Testis (tissue), 2 donors: ENCODE results near the gene ZBTB48.

ENCODE experiments used
- POLR2A ChIP-seq: fragments of 450-650 bp; IDR thresholded peaks from one replicate; pipeline ENCODE4 v1.6.1; 2017; ENCODE audit warnings: antibody characterized with exemption, mild to moderate bottlenecking, moderate library complexity
- TF ChIP-seq, protein P1 (sequence below), 3 experiments: fragments of 450-650 bp in 2 of 3; fragments of 200-600 bp in 1 of 3; sonication (generic) in 1 of 3; IDR thresholded peaks; one replicate each; pipeline ENCODE4 v1.5.1; 2016 to 2019; ENCODE audit warnings: antibody characterized with exemption in 3 of 3, mild to moderate bottlenecking in 2 of 3, moderate library complexity in 1 of 3

DNA sequence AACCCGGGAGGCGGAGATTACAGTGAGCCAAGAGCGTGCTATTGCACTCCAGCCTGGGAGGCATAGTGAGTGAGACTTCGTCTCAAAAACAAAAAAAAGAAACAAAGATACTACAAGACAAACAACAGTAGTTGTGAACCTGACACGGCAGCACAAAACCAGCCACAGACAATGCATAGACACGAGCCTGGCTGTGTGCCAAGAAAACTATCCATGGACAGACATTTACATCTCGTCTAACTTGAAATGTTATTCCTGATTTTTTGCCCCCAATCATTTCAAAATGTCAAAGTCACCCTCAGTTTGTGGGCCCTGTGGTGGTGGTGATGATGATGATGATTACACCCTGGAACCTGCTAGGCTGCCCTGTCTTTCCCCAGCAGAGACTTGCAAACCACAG is 16.6 kb downstream of the ZBTB48 start:
- TF ChIP-seq, protein P1, sequence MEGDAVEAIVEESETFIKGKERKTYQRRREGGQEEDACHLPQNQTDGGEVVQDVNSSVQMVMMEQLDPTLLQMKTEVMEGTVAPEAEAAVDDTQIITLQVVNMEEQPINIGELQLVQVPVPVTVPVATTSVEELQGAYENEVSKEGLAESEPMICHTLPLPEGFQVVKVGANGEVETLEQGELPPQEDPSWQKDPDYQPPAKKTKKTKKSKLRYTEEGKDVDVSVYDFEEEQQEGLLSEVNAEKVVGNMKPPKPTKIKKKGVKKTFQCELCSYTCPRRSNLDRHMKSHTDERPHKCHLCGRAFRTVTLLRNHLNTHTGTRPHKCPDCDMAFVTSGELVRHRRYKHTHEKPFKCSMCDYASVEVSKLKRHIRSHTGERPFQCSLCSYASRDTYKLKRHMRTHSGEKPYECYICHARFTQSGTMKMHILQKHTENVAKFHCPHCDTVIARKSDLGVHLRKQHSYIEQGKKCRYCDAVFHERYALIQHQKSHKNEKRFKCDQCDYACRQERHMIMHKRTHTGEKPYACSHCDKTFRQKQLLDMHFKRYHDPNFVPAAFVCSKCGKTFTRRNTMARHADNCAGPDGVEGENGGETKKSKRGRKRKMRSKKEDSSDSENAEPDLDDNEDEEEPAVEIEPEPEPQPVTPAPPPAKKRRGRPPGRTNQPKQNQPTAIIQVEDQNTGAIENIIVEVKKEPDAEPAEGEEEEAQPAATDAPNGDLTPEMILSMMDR (IDR thresholded peaks at IDR 0.05): no peak
- no peak for TF ChIP-seq POLR2A
